Measurements from ENCODE around the gene WDR88.
"Not testable (repeated sequence)": the region's sequence is repeated elsewhere in the genome, so short reads cannot be mapped to it uniquely, and the experiment has no call there.

WDR88 gene

GRCh38 chr19:33196446-33197193 is 64.7 kb downstream of the WDR88 start:
- DNase-seq (ENCODE audit: low read depth in 1 of 2, low spot score in 1 of 2) = no peak

GRCh38 chr19:33197591-33198000 is 65.7 kb downstream of the WDR88 start:
- DNase-seq (ENCODE audit: low read depth in 1 of 2, low spot score in 1 of 2) = no peak

GRCh38 chr19:33198169-33198568 is 66.3 kb downstream of the WDR88 start:
- no peak for DNase-seq (ENCODE audit: low read depth in 1 of 2, low spot score in 1 of 2)

DNA sequence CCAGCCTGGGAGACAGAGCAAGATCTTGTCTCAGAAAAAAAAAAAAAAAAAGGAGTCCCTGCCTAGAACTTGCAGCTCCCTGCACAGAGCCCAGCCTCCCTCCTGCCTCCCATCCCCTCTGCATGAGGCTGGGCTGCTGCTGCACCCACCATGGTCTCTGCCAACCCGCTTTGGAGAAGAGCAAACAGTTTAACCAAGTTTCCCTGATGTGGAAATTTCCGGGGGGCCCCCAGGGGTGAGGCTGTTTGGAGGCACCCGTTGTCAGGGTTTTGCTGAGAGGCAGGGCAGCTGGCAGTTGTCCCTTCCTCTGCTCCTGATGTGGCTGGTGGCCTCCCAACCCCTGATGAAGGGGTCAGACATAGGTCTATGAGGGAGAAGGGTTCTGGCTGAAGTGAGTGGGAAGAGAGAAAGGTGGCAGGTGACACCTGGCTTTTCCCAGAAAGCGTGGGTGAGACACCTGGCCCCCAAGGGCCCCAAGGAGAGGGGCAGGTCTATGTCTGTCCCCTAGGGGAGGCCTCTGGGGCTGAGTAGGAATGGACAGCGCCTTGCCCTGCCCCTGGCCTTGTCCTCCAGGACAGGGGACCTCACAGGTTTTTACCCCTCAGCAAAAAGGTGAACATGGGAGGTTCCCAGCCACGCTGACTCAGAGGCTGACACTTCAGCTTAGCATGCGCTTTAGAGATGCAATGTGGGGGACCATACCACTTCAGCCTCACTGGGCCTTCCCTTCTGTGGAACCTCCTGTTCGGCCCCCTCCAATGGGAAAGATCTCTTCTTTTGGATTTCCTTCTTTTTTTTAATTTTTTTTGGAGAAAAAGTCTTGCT is 67.7 kb downstream of the WDR88 start:
- DNase-seq (ENCODE audit: low read depth in 1 of 2, low spot score in 1 of 2) = no peak

DNA sequence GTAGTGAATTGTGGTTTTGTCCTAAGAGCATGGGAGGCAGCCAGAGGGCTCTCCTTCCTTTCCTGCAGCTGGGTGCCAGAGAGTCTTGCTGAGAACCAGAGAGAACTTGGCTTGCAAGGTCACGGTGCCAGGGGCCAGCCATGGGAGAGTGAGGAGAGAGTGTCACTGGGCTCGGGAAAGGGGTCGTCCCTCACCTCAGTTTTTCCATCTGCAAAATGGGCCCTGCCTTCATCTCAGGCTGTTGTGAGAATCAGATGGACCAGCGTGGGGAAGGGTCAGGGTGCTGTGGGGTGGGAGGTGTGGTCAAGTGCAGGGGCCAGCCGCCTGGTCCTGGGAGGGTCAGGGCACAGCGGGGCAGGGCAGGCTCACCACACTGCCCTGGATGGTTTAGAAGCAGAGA is 69.6 kb downstream of the WDR88 start:
- DNase-seq (ENCODE audit: low read depth in 1 of 2, low spot score in 1 of 2) = no peak

GRCh38 chr19:33201886-33202545 is 70.1 kb downstream of the WDR88 start:
- DNase-seq (ENCODE audit: low read depth in 1 of 2, low spot score in 1 of 2) = no peak

- DNase-seq (ENCODE audit: low read depth in 1 of 2, low spot score in 1 of 2) = no peak
Observed at GRCh38 chr19:33202546-33203507, 70.9 kb downstream of the WDR88 start.

GRCh38 chr19:33203529-33203928 is 71.6 kb downstream of the WDR88 start:
- no peak for DNase-seq (ENCODE audit: low read depth in 1 of 2, low spot score in 1 of 2)

DNA sequence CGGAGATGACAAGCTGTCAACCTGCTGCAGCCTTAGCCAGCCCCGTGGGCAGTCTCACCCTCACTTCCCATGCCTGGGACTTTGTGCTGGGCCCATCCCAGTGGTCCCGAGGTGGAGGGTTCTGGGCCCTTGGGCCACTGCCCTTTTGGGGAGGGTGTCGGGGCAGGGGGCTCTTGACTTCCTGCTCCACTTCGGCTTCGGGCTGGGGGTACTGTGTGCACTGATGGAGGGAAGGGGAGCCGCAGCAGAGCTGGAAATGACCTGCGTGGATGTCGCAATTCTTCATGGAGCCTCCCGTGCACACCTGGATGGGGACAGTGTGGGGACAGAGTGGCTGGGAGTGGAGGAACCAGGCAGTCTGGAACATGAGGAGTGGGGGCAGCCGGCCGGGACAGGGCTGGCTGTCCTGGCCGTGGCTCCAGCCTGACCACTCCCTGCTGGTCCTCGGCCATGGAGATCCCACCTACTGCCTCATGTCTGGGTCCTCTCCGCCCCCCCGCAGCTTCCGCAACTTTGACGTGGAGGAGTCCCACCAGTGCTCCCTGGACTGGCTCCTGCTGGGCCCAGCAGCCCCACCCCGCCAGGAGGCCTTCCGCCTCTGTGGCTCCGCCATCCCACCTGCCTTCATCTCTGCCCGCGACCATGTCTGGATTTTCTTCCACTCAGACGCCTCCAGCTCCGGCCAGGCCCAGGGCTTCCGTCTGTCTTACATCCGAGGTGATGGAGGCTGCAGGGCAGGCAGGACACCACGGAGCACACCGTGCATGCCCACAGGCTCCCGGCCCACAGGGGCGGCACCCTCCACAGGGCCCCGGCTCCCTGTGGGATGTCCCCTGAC is 72.4 kb downstream of the WDR88 start:
- DNase-seq (ENCODE audit: low read depth in 1 of 2, low spot score in 1 of 2) = no peak

DNA sequence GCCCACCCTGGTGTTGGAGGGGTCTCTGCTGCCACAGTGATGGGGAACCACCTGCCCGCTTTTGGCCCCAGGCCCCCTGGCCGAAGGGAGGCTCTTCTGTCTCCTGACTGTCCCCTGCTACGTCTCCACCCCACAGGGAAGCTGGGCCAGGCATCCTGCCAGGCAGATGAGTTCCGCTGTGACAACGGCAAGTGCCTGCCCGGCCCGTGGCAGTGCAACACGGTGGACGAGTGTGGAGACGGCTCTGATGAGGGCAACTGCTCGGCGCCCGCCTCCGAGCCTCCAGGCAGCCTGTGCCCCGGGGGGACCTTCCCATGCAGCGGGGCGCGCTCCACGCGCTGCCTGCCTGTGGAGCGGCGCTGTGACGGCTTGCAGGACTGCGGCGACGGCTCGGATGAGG is 73.2 kb downstream of the WDR88 start:
- DNase-seq (ENCODE audit: low read depth in 1 of 2, low spot score in 1 of 2) = no peak

DNA sequence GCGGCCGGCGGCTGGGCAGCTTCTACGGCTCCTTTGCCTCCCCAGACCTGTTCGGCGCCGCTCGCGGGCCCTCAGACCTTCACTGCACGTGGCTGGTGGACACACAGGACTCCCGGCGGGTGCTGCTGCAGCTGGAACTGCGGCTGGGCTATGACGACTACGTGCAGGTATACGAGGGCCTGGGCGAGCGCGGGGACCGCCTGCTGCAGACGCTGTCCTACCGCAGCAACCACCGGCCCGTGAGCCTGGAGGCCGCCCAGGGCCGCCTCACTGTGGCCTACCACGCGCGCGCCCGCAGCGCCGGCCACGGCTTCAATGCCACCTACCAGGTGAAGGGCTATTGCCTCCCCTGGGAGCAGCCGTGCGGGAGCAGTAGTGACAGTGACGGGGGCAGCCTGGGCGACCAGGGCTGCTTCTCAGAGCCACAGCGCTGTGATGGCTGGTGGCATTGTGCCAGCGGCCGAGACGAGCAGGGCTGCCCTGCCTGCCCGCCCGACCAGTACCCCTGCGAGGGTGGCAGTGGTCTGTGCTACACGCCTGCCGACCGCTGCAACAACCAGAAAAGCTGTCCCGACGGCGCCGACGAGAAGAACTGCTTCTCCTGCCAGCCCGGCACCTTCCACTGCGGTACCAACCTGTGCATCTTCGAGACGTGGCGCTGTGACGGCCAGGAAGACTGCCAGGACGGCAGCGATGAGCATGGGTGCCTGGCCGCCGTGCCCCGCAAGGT is 73.8 kb downstream of the WDR88 start:
- no peak for DNase-seq (ENCODE audit: low read depth in 1 of 2, low spot score in 1 of 2)

DNA sequence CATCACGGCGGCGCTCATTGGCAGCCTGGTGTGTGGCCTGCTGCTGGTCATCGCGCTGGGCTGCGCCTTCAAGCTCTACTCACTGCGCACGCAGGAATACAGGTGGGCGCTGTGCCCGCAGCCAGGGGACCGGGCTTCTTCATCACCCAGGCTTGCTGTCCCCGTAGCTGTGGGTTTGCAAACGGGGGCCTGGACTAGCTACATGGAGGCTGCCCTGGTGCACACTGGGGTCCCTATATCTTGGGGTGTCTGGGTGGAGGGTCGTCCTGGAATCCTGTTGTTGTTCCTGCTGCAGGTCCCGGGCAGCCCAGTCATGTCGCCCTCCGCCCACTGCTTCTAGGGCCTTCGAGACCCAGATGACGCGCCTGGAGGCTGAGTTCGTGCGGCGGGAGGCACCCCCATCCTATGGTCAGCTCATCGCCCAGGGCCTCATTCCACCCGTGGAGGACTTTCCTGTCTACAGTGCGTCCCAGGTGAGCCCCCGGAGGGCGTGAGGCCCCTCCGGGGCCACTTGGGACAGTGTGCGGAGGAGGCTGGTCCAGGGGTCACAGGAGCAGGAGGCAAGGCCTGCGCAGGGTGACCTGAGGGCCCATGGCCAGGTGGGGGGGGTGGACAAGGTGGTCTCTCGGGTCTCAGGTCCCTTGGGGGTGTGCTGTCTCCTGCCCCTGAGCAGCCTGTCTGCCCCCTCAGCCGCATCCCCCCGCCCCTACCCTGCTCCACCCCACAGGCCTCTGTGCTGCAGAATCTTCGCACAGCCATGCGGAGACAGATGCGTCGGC is 74.5 kb downstream of the WDR88 start:
- no peak for DNase-seq (ENCODE audit: low read depth in 1 of 2, low spot score in 1 of 2)

- no peak for DNase-seq (ENCODE audit: low read depth in 1 of 2, low spot score in 1 of 2)
Observed at GRCh38 chr19:33207040-33207620, 75.2 kb downstream of the WDR88 start.

DNA sequence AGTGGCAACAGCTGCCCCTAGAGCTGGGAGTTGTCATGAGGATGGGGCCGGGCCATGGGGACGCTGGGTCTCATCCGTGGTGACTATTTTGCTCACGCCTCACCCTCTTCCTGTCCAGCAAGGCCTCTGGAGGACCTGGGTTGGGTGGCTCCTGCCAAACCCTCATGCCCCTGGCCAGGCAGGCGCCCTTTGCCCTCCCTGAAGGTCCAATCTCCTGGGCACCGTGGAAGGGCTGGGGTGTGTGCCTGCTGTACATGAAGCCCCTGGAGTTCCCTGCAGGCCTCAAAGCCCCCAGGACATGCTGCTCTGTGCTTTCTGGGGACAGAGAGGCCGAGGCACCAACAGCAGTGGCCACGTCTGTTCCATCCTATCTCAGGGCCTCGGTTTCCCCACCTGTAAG is 76.0 kb downstream of the WDR88 start:
- no peak for DNase-seq (ENCODE audit: low read depth in 1 of 2, low spot score in 1 of 2)

DNA sequence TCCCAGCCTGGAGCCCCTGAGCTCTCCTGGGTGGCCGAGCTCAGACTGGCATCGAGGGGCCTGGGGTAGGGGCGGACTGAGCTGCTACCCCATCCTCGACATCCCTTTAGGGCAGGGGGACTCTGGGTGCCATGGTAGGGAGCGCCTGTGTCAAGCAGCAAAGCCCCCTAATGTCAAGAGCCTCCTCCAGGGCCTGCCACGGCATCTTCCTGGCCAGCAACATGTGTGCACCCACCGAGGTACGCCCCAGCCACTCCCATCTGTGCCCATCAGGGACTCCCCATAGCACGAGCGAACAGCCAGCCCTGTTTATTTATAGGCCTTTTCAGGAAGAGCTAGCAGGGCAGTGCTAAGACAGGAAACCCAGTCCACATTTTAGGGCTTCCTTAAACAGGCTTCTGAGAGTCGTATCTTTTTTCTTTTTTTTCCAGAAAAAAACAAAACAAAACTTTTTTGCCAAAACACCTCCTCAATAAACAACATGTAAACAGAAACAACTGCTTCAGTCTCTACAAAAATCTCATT is 76.5 kb downstream of the WDR88 start:
- DNase-seq (ENCODE audit: low read depth in 1 of 2, low spot score in 1 of 2) = no peak

GRCh38 chr19:33208904-33209849 is 77.3 kb downstream of the WDR88 start:
- DNase-seq (ENCODE audit: low read depth in 1 of 2, low spot score in 1 of 2) = no peak

DNA sequence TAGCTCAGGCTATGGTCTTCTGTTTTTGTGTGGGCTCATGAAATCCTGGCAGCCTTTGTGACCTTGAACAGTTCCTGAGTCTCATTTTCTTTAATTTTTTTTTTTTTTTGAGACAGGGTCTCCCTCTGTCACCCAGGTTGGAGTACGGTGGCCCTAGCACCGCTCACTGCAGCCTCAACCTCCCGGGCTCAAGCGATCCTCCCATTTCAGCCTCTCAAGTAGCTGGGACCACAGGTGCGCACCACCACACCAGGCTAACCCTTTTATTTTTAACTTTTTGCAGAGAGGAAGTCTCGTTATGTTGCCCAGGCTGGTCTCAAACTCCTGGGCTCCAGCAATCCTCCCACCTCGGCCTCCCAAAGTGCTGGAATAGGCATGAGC is 77.9 kb downstream of the WDR88 start:
- DNase-seq (ENCODE audit: low read depth in 1 of 2, low spot score in 1 of 2) = not testable (repeated sequence)

Measured in activated CD4-positive, alpha-beta T cell treated with anti-CD3 and anti-CD28 coated beads, Interleukin-2, amount 50 U/mL, for 24 hours (primary cell).